Measurements from ENCODE around the gene RGSL1.

The RGSL1 gene

DNA sequence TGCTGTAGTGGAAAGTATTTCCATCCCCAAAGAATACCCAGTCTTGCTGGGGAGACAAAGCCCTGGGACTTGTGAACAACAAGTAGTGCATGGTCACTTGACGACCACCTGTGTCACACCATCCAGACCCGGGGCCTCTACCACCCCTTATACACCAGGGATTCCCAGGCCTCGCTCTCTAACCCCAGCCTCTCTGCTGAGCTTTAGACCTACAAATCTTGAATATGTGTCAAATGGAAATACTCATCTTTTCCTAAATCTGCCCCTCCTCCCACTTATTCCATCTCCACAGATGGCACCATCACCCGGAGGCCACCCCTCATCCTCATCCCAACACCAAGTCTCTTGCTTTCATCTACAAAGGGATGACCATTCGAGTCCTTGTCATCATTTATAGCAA is 140.0 kb downstream of the RGSL1 start:
- H3K27ac ChIP-seq, result no peak overlapping the region
- intact Hi-C loops (cut with DNase I; ENCODE audit: low total_unique reads), result loop anchor here (10.0 kb wide), 1 partner anchor 505 kb away; no protein-coding TSS in a partner anchor
- no peaks in the 10 kb centered on the region for H3K9me3 ChIP-seq
- H3K36me3 ChIP-seq, result no peaks in the 10 kb centered on the region
- H3K4me1 ChIP-seq, result peaks cover 0 to 22% (median 3%) of the 10 kb centered on the region in 4 donors
- DNase-seq, result no peak
- H3K4me3 ChIP-seq, result no peak overlapping the region
- H3K27me3 ChIP-seq, result no peaks in the 10 kb centered on the region
- TF ChIP-seq, protein P1, sequence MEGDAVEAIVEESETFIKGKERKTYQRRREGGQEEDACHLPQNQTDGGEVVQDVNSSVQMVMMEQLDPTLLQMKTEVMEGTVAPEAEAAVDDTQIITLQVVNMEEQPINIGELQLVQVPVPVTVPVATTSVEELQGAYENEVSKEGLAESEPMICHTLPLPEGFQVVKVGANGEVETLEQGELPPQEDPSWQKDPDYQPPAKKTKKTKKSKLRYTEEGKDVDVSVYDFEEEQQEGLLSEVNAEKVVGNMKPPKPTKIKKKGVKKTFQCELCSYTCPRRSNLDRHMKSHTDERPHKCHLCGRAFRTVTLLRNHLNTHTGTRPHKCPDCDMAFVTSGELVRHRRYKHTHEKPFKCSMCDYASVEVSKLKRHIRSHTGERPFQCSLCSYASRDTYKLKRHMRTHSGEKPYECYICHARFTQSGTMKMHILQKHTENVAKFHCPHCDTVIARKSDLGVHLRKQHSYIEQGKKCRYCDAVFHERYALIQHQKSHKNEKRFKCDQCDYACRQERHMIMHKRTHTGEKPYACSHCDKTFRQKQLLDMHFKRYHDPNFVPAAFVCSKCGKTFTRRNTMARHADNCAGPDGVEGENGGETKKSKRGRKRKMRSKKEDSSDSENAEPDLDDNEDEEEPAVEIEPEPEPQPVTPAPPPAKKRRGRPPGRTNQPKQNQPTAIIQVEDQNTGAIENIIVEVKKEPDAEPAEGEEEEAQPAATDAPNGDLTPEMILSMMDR (IDR thresholded peaks at IDR 0.05), result no peak

DNA sequence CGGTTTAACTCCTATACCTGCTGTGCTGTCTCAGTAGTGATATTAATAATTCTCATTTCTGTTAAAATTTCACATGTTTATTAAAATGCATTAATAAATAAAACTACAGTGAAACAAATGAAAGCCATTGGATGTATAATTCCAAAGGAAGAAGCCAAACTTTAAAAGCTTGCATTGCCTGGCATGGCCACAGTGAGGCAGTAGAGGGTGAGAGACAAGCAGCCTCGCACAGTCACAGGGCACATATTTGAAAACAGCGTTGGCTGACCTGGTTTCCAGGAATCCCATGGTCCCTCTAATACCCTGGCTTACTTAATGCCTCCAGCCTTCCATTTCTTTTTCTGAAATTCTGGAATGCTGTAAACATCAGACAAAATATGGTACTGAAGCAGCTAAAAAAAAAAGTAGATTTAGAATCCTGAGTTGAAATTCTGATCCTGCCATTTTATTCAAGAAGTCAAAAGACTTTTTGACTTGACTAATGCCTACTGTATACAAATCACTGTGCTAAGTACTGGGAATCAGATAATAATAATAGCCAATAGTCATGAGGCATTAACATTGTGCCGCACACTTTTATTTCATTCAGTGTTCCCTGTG is 145.8 kb downstream of the RGSL1 start:
- TF ChIP-seq, protein P1 (IDR thresholded peaks at IDR 0.05), result peak; percentile 73 to 78
- Histone ChIP-seq H3K4me1 (peaks cover 0 to 7% (median 0%) of the 10 kb centered on the region in 4 donors), H3K27me3 (no peaks in the 10 kb centered on the region), H3K36me3 (peaks cover 0 to 19% (median 15%) of the 10 kb centered on the region in 3 donors), H3K27ac (peak overlapping the region in 1 of 2 donors; percentile 17), H3K4me3 (no peak overlapping the region), H3K9me3 (no peaks in the 10 kb centered on the region)
- intact Hi-C loops (cut with DNase I; ENCODE audit: low total_unique reads), result no loop called here
- peak; percentile 78 to 83 for DNase-seq

GRCh38 chr1:182596934-182597333 is 147.0 kb downstream of the RGSL1 start:
- Histone ChIP-seq H3K27ac (no peak overlapping the region), H3K4me3 (no peak overlapping the region), H3K4me1 (peaks cover 0 to 17% (median 3%) of the 10 kb centered on the region in 4 donors), H3K36me3 (peaks cover 0 to 21% (median 16%) of the 10 kb centered on the region in 3 donors), H3K9me3 (no peaks in the 10 kb centered on the region), H3K27me3 (no peaks in the 10 kb centered on the region)
- intact Hi-C loops (cut with DNase I; ENCODE audit: low total_unique reads), result no loop called here
- DNase-seq, result no peak
- TF ChIP-seq, protein P1 (IDR thresholded peaks at IDR 0.05), result no peak

DNA sequence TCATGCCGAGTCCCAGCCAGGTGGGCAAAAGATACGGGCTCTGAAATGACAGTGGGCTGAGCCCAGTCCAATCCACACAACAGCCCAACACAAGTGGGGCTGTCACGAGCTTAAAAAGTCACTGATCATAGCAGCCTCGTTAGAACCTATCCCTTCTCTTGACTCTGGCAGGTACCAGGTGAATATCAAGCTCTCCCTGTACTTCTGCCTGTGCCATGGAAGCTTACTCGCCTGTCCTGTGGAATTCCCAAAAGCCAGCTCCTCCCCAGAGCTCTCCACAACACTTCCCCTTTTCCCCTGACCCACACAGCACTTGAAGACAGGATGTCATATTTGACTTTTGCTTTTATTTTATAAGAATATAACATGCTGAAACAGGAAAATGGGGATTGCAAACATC is 148.3 kb downstream of the RGSL1 start:
- H3K4me1 ChIP-seq, result peaks cover 0 to 31% (median 12%) of the 10 kb centered on the region in 4 donors
- intact Hi-C loops (cut with DNase I; ENCODE audit: low total_unique reads), result loop anchor here (2.0 kb wide), 1 partner anchor 187 kb away; no protein-coding TSS in a partner anchor
- no peak overlapping the region for H3K27ac ChIP-seq

DNA sequence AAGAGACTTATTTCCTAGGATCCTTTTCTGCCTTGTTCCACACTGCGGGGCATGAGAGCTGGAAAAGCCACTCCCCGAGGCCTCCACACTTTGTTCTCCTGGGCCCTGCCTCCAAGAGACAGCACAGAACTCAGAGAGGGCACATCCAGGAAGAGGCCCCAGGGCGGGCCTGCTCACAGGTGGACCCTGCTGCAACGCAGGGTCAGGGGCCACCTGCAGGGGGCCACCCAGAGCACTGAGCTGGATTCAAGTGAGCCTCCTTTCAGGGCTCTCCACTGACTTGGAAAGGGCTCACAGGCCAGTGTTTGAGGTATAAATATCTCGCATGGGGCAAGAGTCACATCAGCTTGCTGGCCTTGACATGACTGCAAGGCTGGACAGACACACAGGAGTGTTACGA is 149.4 kb downstream of the RGSL1 start:
- no peak for DNase-seq
- H3K27ac ChIP-seq, result no peak overlapping the region
- no peak overlapping the region for H3K4me3 ChIP-seq
- TF ChIP-seq, protein P1 (IDR thresholded peaks at IDR 0.05), result no peak
- H3K36me3 ChIP-seq, result peaks cover 0 to 21% (median 16%) of the 10 kb centered on the region in 3 donors
- peaks cover 0 to 40% (median 20%) of the 10 kb centered on the region in 4 donors for H3K4me1 ChIP-seq
- intact Hi-C loops (cut with DNase I; ENCODE audit: low total_unique reads), result loop anchor here (2.0 kb wide), 1 partner anchor 185 kb away; no protein-coding TSS in a partner anchor
- no peaks in the 10 kb centered on the region for H3K9me3 ChIP-seq
- H3K27me3 ChIP-seq, result no peaks in the 10 kb centered on the region

More for the DNA sequence above, 148.3 kb downstream of the RGSL1 start:
- no peaks in the 10 kb centered on the region for H3K9me3 ChIP-seq
- TF ChIP-seq, protein P1 (IDR thresholded peaks at IDR 0.05), result no peak
- no peak for DNase-seq
- H3K4me3 ChIP-seq, result no peak overlapping the region
- H3K27me3 ChIP-seq, result no peaks in the 10 kb centered on the region
- peaks cover 0 to 21% (median 16%) of the 10 kb centered on the region in 3 donors for H3K36me3 ChIP-seq
